Esophagus squamous epithelium (tissue), 4 donors: ENCODE data around the gene FUBP3.

ENCODE experiments used
- CTCF ChIP-seq, 6 experiments: fragments of 450-650 bp in 4 of 6; fragments of 200-600 bp in 2 of 6; sonication (generic) in 2 of 6; IDR thresholded peaks; one replicate each; pipeline ENCODE4 v1.5.1; 2016 to 2019; ENCODE audit warnings: antibody characterized with exemption in 6 of 6, mild to moderate bottlenecking in 4 of 6, moderate library complexity in 4 of 6
- POLR2A ChIP-seq, 4 donors: fragments of 450-650 bp; IDR thresholded peaks; one replicate each; pipeline ENCODE4 v1.6.1; 2017; ENCODE audit warnings: antibody characterized with exemption in 4 of 4, mild to moderate bottlenecking in 4 of 4, moderate library complexity in 3 of 4

DNA sequence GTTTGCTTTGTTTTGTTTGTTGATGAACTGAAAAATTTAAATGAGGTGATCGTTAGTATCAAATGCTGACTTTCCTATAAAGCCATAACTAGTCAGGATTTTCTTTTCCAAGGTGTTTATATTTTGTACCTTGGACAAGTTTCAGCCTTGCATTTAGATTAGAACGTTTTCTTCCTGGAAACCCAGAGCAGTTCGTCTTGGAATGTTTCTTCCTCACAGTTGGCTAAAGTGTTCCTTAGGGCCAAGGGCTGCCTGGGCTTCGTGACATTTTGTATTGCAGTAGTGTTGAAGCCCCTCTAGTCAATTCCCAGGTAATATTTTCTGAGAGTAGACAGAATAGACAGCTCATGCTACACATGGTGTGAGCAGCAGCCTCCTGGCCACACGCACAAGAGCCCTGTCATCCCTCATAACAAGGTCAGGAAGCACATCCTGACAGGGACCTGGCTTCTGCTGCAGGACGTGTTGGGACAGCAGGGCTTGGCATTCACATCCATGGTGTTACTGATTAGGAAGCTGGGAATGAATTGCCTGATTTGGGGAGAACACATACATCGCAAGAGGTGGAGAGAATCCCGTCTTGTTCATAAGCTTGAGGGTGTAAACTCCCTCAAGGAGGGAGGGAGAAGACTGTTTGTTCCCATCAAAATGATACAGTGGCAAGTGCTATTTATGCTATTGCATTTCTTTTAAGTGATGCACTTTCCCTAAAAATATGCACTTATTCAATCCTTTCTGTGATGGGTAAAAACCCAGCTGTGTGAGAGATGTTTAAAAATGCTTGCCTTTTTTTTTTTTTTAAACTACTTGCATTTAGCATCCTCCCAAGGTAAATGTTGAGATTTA lies 31.7 kb downstream of the FUBP3 start:
- TF ChIP-seq CTCF (IDR thresholded peaks at IDR 0.05), result no peak
- no peak for TF ChIP-seq POLR2A (IDR thresholded peaks at IDR 0.05)
